NCI-H524 (cell line): ENCODE data around the gene TIAM1.

ENCODE experiments used
- DNase-seq, 2 experiments: peaks; one replicate each; lab custom pipeline; 2025; lab: John Stamatoyannopoulos, UW

Gene TIAM1

GRCh38 chr21:31343680-31344480 lies at the start of gene TIAM1:
TSS of gene TIAM1 (minus strand) at chr21:31344261. CDS start at chr21:31266972, 77,289 bp downstream.
- peak; percentile 34 to 72 for DNase-seq

- DNase-seq = no peak
These were observed 43.6 kb upstream of the TIAM1 start for GRCh38 chr21:31387560-31388186.

GRCh38 chr21:31386006-31386405 lies 41.9 kb upstream of the TIAM1 start:
- no peak for DNase-seq

GRCh38 chr21:31383770-31384169 lies 39.7 kb upstream of the TIAM1 start:
- no peak for DNase-seq

- no peak for DNase-seq
These were observed 38.0 kb upstream of the TIAM1 start for GRCh38 chr21:31382060-31382459.

- no peak for DNase-seq
These were observed 32.2 kb upstream of the TIAM1 start for GRCh38 chr21:31376301-31376700.

- DNase-seq = peak; percentile 51 to 74
These were observed 30.3 kb upstream of the TIAM1 start for GRCh38 chr21:31374395-31374794.

GRCh38 chr21:31372471-31372765 lies 28.4 kb upstream of the TIAM1 start:
- DNase-seq = no peak

GRCh38 chr21:31371715-31372470 lies 27.8 kb upstream of the TIAM1 start:
- DNase-seq = no peak

GRCh38 chr21:31370893-31371544 lies 27.0 kb upstream of the TIAM1 start:
- DNase-seq = no peak

- no peak for DNase-seq
These were observed 26.3 kb upstream of the TIAM1 start for GRCh38 chr21:31370281-31370892.

- DNase-seq = no peak
These were observed 24.3 kb upstream of the TIAM1 start for GRCh38 chr21:31368361-31368760.

GRCh38 chr21:31367801-31368200 lies 23.7 kb upstream of the TIAM1 start:
- DNase-seq = no peak

GRCh38 chr21:31366825-31367224 lies 22.8 kb upstream of the TIAM1 start:
- no peak for DNase-seq

- no peak for DNase-seq
These were observed 20.3 kb upstream of the TIAM1 start for GRCh38 chr21:31364253-31364945.

- no peak for DNase-seq
These were observed 19.7 kb upstream of the TIAM1 start for GRCh38 chr21:31363720-31364119.

- DNase-seq = no peak
These were observed 16.7 kb upstream of the TIAM1 start for GRCh38 chr21:31360717-31361116.

GRCh38 chr21:31358158-31358557 lies 14.1 kb upstream of the TIAM1 start:
- no peak for DNase-seq

- DNase-seq = no peak
These were observed 12.4 kb upstream of the TIAM1 start for GRCh38 chr21:31356440-31356839.

- no peak for DNase-seq
These were observed 10.8 kb upstream of the TIAM1 start for GRCh38 chr21:31354604-31355443.

- DNase-seq = no peak
These were observed 10.1 kb upstream of the TIAM1 start for GRCh38 chr21:31354122-31354521.
